Measurements from ENCODE around the gene USH2A. TPM values are rescaled to one million over a fixed set of nuclear protein-coding genes. Genes with fewer than 3 reads are reported as not detected.

The USH2A gene
- total RNA-seq, 2 donors from 2014 or later, result not detected

- Mint-ChIP-seq H3K4me1 (ENCODE audit: low read depth in 2 of 2) (no peaks in the 10 kb centered on the region), H3K4me3 (no peak overlapping the region)
Measured at GRCh38 chr1:216186816-216187215, 236.4 kb downstream of the USH2A start.

GRCh38 chr1:216186141-216186540 lies 237.1 kb downstream of the USH2A start:
- peaks cover 9% of the 10 kb centered on the region for H3K36me3 Mint-ChIP-seq
- DNase-seq (ENCODE audit: low spot score) (no peak), ATAC-seq (no peak)
- H3K4me3 Mint-ChIP-seq, result no peak overlapping the region
- H3K9me3 Mint-ChIP-seq, result peaks cover 6% of the 10 kb centered on the region
- H3K27ac Mint-ChIP-seq, result no peak overlapping the region
- no peaks in the 10 kb centered on the region for H3K4me1 Mint-ChIP-seq (ENCODE audit: low read depth in 2 of 2)
- H3K27me3 Mint-ChIP-seq, result no peaks in the 10 kb centered on the region

More at GRCh38 chr1:216186816-216187215, 236.4 kb downstream of the USH2A start:
- ATAC-seq (no peak), DNase-seq (ENCODE audit: low spot score) (no peak)
- H3K27ac Mint-ChIP-seq, result no peak overlapping the region
- peaks cover 9% of the 10 kb centered on the region for H3K36me3 Mint-ChIP-seq
- no peaks in the 10 kb centered on the region for H3K27me3 Mint-ChIP-seq
- peaks cover 6% of the 10 kb centered on the region for H3K9me3 Mint-ChIP-seq

- H3K4me3 Mint-ChIP-seq, result no peak overlapping the region
- DNase-seq (ENCODE audit: low spot score) (no peak), ATAC-seq (no peak)
- no peak overlapping the region for H3K27ac Mint-ChIP-seq
- no peaks in the 10 kb centered on the region for H3K27me3 Mint-ChIP-seq
- no peaks in the 10 kb centered on the region for H3K4me1 Mint-ChIP-seq (ENCODE audit: low read depth in 2 of 2)
- peaks cover 6% of the 10 kb centered on the region for H3K9me3 Mint-ChIP-seq
- H3K36me3 Mint-ChIP-seq, result peaks cover 9% of the 10 kb centered on the region
Measured at GRCh38 chr1:216184126-216184680, 239.0 kb downstream of the USH2A start.

GRCh38 chr1:216183454-216183853 lies 239.8 kb downstream of the USH2A start:
- H3K4me1 Mint-ChIP-seq (ENCODE audit: low read depth in 2 of 2), result no peaks in the 10 kb centered on the region
- DNase-seq (ENCODE audit: low spot score) (no peak), ATAC-seq (no peak)
- no peak overlapping the region for H3K4me3 Mint-ChIP-seq
- peaks cover 9% of the 10 kb centered on the region for H3K36me3 Mint-ChIP-seq
- H3K27me3 Mint-ChIP-seq, result no peaks in the 10 kb centered on the region
- H3K27ac Mint-ChIP-seq, result no peak overlapping the region
- peaks cover 6% of the 10 kb centered on the region for H3K9me3 Mint-ChIP-seq

GRCh38 chr1:216183007-216183406 lies 240.2 kb downstream of the USH2A start:
- Mint-ChIP-seq H3K9me3 (peaks cover 6% of the 10 kb centered on the region), H3K27me3 (no peaks in the 10 kb centered on the region), H3K36me3 (peaks cover 9% of the 10 kb centered on the region), H3K4me3 (no peak overlapping the region), H3K27ac (no peak overlapping the region), H3K4me1 (ENCODE audit: low read depth in 2 of 2) (no peaks in the 10 kb centered on the region)
- DNase-seq (ENCODE audit: low spot score) (no peak), ATAC-seq (no peak)

GRCh38 chr1:216181590-216181989 lies 241.7 kb downstream of the USH2A start:
- Mint-ChIP-seq H3K4me1 (ENCODE audit: low read depth in 2 of 2) (no peaks in the 10 kb centered on the region), H3K9me3 (peaks cover 2% of the 10 kb centered on the region), H3K4me3 (no peak overlapping the region), H3K27me3 (no peaks in the 10 kb centered on the region), H3K27ac (no peak overlapping the region), H3K36me3 (peaks cover 5% of the 10 kb centered on the region)
- ATAC-seq (no peak), DNase-seq (ENCODE audit: low spot score) (no peak)

GRCh38 chr1:216178281-216178680 lies 245.0 kb downstream of the USH2A start:
- Mint-ChIP-seq H3K27me3 (no peaks in the 10 kb centered on the region), H3K36me3 (no peaks in the 10 kb centered on the region), H3K27ac (no peak overlapping the region), H3K4me3 (no peak overlapping the region), H3K4me1 (ENCODE audit: low read depth in 2 of 2) (no peaks in the 10 kb centered on the region), H3K9me3 (peaks cover 5% of the 10 kb centered on the region)
- DNase-seq (ENCODE audit: low spot score) (no peak), ATAC-seq (no peak)

- H3K9me3 Mint-ChIP-seq, result peaks cover 5% of the 10 kb centered on the region
- H3K4me3 Mint-ChIP-seq, result no peak overlapping the region
- no peak for ATAC-seq
- no peaks in the 10 kb centered on the region for H3K4me1 Mint-ChIP-seq (ENCODE audit: low read depth in 2 of 2)
- DNase-seq (ENCODE audit: low spot score), result no peak
- no peaks in the 10 kb centered on the region for H3K36me3 Mint-ChIP-seq
- H3K27ac Mint-ChIP-seq, result no peak overlapping the region
- H3K27me3 Mint-ChIP-seq, result no peaks in the 10 kb centered on the region
Measured at GRCh38 chr1:216176970-216177369, 246.3 kb downstream of the USH2A start.

GRCh38 chr1:216175714-216176113 lies 247.5 kb downstream of the USH2A start:
- Mint-ChIP-seq H3K27ac (no peak overlapping the region), H3K27me3 (no peaks in the 10 kb centered on the region), H3K36me3 (no peaks in the 10 kb centered on the region), H3K4me3 (no peak overlapping the region), H3K9me3 (peaks cover 5% of the 10 kb centered on the region), H3K4me1 (ENCODE audit: low read depth in 2 of 2) (no peaks in the 10 kb centered on the region)
- DNase-seq (ENCODE audit: low spot score) (no peak), ATAC-seq (no peak)

GRCh38 chr1:216173376-216173995 lies 249.8 kb downstream of the USH2A start:
- Mint-ChIP-seq H3K4me1 (ENCODE audit: low read depth in 2 of 2) (no peaks in the 10 kb centered on the region), H3K36me3 (no peaks in the 10 kb centered on the region)
- no peak for ATAC-seq

GRCh38 chr1:216169351-216169750 lies 253.9 kb downstream of the USH2A start:
- ATAC-seq, result no peak
- Mint-ChIP-seq H3K36me3 (no peaks in the 10 kb centered on the region), H3K27ac (no peak overlapping the region), H3K27me3 (no peaks in the 10 kb centered on the region), H3K4me3 (no peak overlapping the region), H3K9me3 (peaks cover 19% of the 10 kb centered on the region), H3K4me1 (ENCODE audit: low read depth in 2 of 2) (no peaks in the 10 kb centered on the region)
- no peak for DNase-seq (ENCODE audit: low spot score)

More at GRCh38 chr1:216173376-216173995, 249.8 kb downstream of the USH2A start:
- Mint-ChIP-seq H3K27ac (no peak overlapping the region), H3K4me3 (no peak overlapping the region), H3K9me3 (peaks cover 5% of the 10 kb centered on the region), H3K27me3 (no peaks in the 10 kb centered on the region)
- DNase-seq (ENCODE audit: low spot score), result no peak

- no peaks in the 10 kb centered on the region for H3K27me3 Mint-ChIP-seq
- no peaks in the 10 kb centered on the region for H3K36me3 Mint-ChIP-seq
- H3K4me3 Mint-ChIP-seq, result no peak overlapping the region
- ATAC-seq (no peak), DNase-seq (ENCODE audit: low spot score) (no peak)
- no peak overlapping the region for H3K27ac Mint-ChIP-seq
- H3K9me3 Mint-ChIP-seq, result peaks cover 20% of the 10 kb centered on the region
- no peaks in the 10 kb centered on the region for H3K4me1 Mint-ChIP-seq (ENCODE audit: low read depth in 2 of 2)
Measured at GRCh38 chr1:216168546-216168945, 254.7 kb downstream of the USH2A start.

GRCh38 chr1:216154063-216154462 lies 269.2 kb downstream of the USH2A start:
- Mint-ChIP-seq H3K4me1 (ENCODE audit: low read depth in 2 of 2) (no peaks in the 10 kb centered on the region), H3K9me3 (peaks cover 28% of the 10 kb centered on the region), H3K27me3 (no peaks in the 10 kb centered on the region), H3K27ac (no peak overlapping the region), H3K36me3 (peaks cover 1% of the 10 kb centered on the region), H3K4me3 (no peak overlapping the region)
- DNase-seq (ENCODE audit: low spot score), result no peak
- ATAC-seq, result no peak

GRCh38 chr1:216153130-216153529 lies 270.1 kb downstream of the USH2A start:
- Mint-ChIP-seq H3K9me3 (peaks cover 35% of the 10 kb centered on the region), H3K36me3 (peaks cover 4% of the 10 kb centered on the region), H3K27me3 (no peaks in the 10 kb centered on the region), H3K27ac (no peak overlapping the region), H3K4me3 (no peak overlapping the region), H3K4me1 (ENCODE audit: low read depth in 2 of 2) (no peaks in the 10 kb centered on the region)
- no peak for DNase-seq (ENCODE audit: low spot score)
- no peak for ATAC-seq
